OCI-LY3 (cell line): Measurements from ENCODE around the gene LRP3.

Source experiments
- EZH2phosphoT487 ChIP-seq: fragments of 200-600 bp; shearing (Covaris generic); IDR thresholded peaks from 2 replicates; pipeline ENCODE4 v1.6.1; 2018; ENCODE audit warnings: antibody characterized with exemption, mixed run types, low read depth
- TF ChIP-seq, protein P1 (sequence below): fragments of 200-600, 300-600 bp; sonication (generic); IDR thresholded peaks from 2 replicates; pipeline ENCODE4 v1.5.1; 2014; ENCODE audit warnings: antibody characterized with exemption, low read length, low read depth

- TF ChIP-seq, protein P1, sequence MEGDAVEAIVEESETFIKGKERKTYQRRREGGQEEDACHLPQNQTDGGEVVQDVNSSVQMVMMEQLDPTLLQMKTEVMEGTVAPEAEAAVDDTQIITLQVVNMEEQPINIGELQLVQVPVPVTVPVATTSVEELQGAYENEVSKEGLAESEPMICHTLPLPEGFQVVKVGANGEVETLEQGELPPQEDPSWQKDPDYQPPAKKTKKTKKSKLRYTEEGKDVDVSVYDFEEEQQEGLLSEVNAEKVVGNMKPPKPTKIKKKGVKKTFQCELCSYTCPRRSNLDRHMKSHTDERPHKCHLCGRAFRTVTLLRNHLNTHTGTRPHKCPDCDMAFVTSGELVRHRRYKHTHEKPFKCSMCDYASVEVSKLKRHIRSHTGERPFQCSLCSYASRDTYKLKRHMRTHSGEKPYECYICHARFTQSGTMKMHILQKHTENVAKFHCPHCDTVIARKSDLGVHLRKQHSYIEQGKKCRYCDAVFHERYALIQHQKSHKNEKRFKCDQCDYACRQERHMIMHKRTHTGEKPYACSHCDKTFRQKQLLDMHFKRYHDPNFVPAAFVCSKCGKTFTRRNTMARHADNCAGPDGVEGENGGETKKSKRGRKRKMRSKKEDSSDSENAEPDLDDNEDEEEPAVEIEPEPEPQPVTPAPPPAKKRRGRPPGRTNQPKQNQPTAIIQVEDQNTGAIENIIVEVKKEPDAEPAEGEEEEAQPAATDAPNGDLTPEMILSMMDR: no peak
- no peak for TF ChIP-seq EZH2phosphoT487
Measured at GRCh38 chr19:33191501-33191900, 2.6 kb upstream of the LRP3 start.
